ENCODE results near the gene THAP10. TPM values are rescaled to one million over a fixed set of nuclear protein-coding genes. Genes with fewer than 3 reads are reported as not detected.
A peak's percentile ranks its signal among the peaks of the same experiment; 100 is the strongest.
"Not testable (repeated sequence)": the region's sequence is repeated elsewhere in the genome, so short reads cannot be mapped to it uniquely, and the experiment has no call there.

The THAP10 gene
- 2.3 and 7.9 TPM in 2 replicates for total RNA-seq (ENCODE audit: low replicate concordance)

GRCh38 chr15:70892002-70892911 lies at the start of gene THAP10, which contains the start of gene LRRC49:
THAP10 (minus strand) TSS chr15:70892433; CDS start chr15:70892272, 161 bp downstream.
LRRC49 (plus strand) TSS chr15:70892826; CDS start chr15:70892895, 69 bp downstream.
- H3K4me3 ChIP-seq (ENCODE audit: low read depth, low read length) = peak within 1 kb of the TSS; percentile 98
- TF ChIP-seq, protein P1, sequence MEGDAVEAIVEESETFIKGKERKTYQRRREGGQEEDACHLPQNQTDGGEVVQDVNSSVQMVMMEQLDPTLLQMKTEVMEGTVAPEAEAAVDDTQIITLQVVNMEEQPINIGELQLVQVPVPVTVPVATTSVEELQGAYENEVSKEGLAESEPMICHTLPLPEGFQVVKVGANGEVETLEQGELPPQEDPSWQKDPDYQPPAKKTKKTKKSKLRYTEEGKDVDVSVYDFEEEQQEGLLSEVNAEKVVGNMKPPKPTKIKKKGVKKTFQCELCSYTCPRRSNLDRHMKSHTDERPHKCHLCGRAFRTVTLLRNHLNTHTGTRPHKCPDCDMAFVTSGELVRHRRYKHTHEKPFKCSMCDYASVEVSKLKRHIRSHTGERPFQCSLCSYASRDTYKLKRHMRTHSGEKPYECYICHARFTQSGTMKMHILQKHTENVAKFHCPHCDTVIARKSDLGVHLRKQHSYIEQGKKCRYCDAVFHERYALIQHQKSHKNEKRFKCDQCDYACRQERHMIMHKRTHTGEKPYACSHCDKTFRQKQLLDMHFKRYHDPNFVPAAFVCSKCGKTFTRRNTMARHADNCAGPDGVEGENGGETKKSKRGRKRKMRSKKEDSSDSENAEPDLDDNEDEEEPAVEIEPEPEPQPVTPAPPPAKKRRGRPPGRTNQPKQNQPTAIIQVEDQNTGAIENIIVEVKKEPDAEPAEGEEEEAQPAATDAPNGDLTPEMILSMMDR (IDR thresholded peaks at IDR 0.05; ENCODE audit: insufficient read depth, low read length) = no peak
- peak; percentile 97 for DNase-seq (ENCODE audit: low read depth)

DNA sequence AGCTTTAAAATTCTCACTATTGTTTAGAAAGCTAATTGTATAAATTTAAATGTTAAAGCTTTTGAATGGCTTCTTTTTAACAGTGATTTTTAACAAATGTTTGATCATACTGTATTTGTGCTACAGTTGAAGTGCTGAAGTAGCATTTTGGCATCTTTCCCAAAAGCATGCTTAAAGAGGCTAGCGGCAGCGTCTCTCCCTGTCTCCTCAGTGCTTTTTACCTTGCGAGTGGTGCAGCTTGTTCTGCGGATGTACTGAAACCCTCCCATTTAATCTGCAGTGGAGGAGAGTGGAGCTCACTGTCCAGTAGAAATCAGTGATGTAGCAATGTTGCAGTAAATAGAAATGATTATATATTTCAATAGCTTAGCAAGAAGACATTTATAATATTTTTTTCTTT lies 44.1 kb upstream of the THAP10 start:
- no peak for DNase-seq (ENCODE audit: low read depth)
- H3K4me3 ChIP-seq (ENCODE audit: low read depth, low read length) = no peak overlapping the region
- TF ChIP-seq, protein P1 (IDR thresholded peaks at IDR 0.05; ENCODE audit: insufficient read depth, low read length) = no peak

- no peak overlapping the region for H3K4me3 ChIP-seq (ENCODE audit: low read depth, low read length)
- no peak for DNase-seq (ENCODE audit: low read depth)
- TF ChIP-seq, protein P1 (IDR thresholded peaks at IDR 0.05; ENCODE audit: insufficient read depth, low read length) = no peak
Observed at GRCh38 chr15:70935631-70936030, 43.4 kb upstream of the THAP10 start.

GRCh38 chr15:70933411-70933810 lies 41.2 kb upstream of the THAP10 start:
- DNase-seq (ENCODE audit: low read depth) = no peak
- no peak overlapping the region for H3K4me3 ChIP-seq (ENCODE audit: low read depth, low read length)
- TF ChIP-seq, protein P1 (IDR thresholded peaks at IDR 0.05; ENCODE audit: insufficient read depth, low read length) = no peak

DNA sequence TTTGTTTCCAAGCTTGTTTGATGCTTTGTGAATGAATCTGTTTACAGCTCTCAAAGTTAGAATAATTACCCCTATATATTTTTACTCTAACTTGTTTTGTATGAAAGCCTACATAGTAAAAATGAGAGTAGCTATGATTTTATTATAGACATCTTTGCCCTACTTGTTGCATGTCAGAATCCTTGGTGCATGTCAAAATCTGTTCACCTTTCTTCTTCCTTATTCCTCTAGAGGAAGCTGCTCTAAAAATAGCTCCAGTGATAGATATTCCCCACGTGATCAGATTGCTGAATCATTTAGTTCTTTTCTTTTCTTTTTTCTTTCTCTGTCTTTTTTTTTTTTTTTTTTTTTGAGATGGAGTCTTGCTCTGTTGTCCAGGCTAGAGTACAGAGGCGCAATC lies 40.2 kb upstream of the THAP10 start:
- TF ChIP-seq, protein P1 (IDR thresholded peaks at IDR 0.05; ENCODE audit: insufficient read depth, low read length) = no peak
- no peak overlapping the region for H3K4me3 ChIP-seq (ENCODE audit: low read depth, low read length)
- DNase-seq (ENCODE audit: low read depth) = no peak

GRCh38 chr15:70931821-70932220 lies 39.6 kb upstream of the THAP10 start:
- no peak overlapping the region for H3K4me3 ChIP-seq (ENCODE audit: low read depth, low read length)
- TF ChIP-seq, protein P1 (IDR thresholded peaks at IDR 0.05; ENCODE audit: insufficient read depth, low read length) = no peak
- no peak for DNase-seq (ENCODE audit: low read depth)

GRCh38 chr15:70926914-70927313 lies 34.7 kb upstream of the THAP10 start:
- DNase-seq (ENCODE audit: low read depth); H3K4me3 ChIP-seq (ENCODE audit: low read depth, low read length): not testable (repeated sequence)
